GM21786 (cell line): ENCODE data around the gene ATP2B3.

Source experiments
- ATAC-seq: cut with Tn5 transposase; IDR thresholded peaks from one replicate; pipeline ENCODE4 v1.9.1; 2021; ENCODE audit not compliant: unreplicated experiment

ATP2B3 gene

DNA sequence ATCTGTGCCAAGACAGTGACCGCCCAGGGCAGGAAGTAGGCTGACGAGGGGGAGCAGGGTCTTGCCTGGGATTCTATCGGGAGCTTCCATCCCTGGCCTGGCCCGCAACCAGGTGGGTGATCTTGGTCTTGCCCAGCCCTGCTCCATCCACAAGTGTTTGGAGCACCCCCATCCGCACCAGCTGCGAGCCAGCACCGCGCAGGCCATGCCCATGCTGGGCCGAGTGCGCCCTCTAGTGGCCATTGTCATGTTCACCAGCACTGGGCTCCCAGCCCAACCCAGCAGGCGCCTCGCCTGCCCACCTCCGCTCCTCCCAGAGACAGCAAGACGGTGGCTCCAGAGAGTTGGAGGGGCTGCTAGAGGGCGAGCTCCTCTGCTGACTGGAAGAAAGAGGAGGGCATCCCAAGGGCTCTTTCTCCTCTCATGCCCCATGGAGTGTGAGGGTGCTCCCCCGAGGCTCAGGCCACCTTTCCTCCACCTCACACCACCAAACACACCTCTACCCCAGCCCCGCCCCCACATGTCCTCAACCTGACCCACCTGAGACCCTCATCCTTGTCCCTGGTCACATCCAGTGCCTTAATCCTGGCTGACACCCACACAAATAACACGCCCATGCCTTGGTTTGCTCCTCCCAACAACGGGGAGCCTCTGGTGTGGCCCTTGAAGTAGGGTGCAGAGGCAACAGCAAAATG, 9.8 kb upstream of the ATP2B3 start:
- ATAC-seq = peak; percentile 96

DNA sequence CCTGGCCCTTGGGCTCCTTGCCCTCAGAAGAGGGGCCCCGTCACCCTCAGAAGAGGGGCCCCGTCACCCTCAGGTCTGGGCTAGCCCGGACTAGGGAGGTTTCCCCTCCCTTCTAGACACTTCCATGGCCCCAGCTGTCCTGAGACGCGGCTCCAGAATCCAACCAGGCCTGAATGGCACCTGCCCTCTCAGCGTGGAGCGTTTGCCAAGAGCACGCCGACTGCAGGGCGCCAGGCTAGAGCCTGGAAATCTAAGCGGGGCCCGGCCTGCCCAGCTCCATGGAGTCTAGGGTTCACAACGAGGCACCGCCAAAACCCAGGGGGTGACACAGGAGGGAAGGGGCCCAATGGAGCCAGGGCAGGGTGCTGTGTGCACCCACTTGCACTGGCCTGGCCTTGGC, 7.8 kb upstream of the ATP2B3 start:
- no peak for ATAC-seq

DNA sequence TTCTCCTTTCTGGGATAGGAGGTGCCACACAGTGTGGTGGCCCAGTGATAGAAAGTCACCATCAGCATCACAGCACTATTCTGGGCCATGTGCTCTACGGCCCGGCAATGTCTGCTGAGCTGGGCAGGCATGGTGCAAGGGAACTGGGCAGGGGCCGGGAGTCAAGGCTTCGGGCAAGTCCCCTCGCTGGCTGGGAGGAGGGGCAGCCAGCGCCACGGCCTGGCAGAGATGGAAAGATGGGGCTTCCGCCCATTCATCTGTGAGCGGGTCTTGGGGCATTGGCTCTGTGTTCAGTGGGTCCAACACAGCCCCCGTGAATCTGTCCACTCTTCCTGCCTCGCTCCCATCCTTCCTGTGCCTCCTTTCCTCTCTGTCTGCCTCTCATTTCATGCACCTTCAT, 7.1 kb upstream of the ATP2B3 start:
- no peak for ATAC-seq

DNA sequence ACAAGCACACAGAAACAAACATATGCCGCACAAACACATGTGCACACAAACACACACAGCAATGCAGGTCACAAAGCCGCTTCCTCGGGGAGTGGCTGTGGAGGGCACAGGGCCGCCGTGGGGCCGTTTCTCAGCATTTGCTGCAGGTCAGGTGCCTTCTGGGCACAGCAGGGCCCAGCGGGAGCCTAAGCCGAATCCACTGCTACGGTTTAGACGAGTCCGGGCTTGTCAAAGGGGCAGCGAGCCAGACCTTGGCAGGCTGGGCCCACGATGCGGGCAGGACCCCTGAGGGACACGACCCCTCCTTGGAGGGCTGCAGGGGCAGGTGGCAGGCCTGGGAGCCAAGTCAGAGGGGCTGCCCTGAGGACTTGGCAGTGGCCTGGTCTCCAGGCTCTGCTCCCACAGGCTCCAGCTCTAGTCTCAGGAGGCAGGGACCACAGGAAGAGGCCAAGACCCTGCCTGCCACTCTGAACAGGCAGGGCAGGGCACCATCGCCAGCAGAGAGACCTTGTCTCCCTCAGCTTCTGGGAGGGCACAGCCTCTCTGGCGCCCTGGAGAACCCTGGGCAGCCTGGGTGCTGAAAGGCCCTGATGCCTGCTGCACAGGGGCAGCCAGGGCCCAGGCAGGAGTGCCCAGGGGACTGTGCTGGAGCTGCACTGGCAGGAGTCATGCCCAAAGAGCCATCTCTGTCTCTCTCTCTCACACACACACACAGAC, 5.5 kb upstream of the ATP2B3 start:
- no peak for ATAC-seq

DNA sequence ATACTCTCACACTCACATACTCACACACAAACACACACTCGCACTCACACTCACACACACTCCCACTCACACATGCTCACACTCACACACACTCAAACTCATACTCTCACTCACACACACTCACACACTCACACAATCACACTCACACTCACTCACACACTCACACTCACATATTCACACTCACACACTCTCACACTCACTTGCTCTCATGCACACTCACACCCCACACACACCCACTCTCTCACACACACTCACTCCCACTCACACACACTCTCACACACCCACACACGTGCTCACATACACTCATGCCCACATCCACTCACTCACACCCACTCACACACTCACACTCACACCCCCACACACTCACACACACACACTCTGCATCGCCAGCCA, 4.9 kb upstream of the ATP2B3 start:
- ATAC-seq = no peak

DNA sequence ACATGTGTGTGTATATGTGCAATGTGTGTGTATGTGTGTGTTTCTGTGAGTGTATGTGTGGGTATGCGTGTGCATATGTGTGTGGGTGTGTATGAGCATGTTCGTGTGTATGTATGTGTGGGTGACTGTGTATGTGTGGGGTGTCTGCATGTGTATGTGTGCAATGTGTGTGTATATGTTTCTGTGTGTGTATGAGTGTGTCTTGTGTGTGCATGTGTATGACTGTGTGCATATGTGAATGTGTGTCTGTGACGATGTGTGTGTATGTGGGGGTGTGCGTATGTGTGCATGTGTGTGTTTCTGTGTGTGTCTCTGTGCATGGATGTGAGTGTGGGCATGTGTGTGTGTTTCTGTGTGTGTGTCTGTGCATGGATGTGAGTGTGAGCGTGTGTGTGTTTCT, 4.2 kb upstream of the ATP2B3 start:
- no peak for ATAC-seq

DNA sequence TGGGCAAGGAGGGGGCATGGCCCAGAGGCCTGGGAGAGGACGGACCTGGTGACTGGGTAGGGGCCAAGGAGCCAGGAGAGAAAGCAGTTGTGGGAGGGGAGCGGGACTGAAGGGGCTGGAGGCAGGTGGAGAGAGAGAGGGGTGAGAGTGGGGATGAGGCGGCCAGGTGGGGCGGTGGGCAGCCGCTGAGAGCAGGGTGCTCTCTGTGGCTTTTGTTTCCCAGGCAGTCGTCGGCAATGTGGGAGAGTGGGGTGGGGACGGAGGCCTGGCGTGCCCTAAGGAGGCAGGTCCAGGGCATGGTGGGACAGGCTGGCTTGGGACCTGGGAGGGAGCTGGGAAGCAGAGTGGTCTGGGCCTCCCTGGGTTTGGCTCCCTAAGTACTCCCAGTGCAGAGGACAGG, 3.2 kb upstream of the ATP2B3 start:
- no peak for ATAC-seq

DNA sequence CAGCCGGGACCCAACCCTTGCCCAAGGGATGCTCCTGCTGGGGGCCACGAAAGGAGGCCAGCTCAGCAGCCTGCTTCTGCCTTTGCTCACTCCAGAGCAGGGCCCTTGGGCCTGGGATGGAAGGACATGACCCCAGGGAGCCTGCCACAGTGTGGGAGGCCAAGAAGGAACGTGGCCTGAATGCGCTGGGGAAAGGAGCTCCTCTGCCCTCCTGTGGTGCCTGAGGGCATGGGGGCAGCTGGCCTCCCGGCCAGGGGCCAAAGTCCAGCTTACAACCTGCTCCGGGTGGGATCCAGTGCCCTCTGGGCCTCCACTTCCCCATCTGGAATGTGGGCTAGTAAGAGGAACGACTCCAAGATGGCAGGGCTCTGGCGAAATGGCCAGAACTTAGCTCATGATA, 2.0 kb upstream of the ATP2B3 start:
- ATAC-seq = no peak

DNA sequence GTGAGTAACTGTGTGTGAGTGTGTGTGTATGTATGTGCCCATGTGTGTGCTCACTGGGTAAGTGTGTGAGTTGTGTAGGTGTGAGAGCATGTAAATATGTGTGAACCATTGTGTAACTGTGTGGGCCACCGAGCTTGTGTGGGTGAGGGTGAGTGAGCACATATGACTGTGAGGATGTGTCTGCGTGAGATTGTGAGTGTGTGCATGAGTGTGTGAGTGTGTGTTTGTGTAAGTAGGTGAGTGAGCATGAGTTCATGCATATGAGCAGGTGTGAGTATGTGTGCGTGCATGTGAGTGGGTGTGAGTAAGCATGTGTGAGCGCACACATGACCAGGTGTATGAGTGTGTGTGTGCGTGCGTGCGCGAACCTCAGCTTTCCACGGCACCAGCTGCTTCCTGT, 1.4 kb upstream of the ATP2B3 start:
- no peak for ATAC-seq

DNA sequence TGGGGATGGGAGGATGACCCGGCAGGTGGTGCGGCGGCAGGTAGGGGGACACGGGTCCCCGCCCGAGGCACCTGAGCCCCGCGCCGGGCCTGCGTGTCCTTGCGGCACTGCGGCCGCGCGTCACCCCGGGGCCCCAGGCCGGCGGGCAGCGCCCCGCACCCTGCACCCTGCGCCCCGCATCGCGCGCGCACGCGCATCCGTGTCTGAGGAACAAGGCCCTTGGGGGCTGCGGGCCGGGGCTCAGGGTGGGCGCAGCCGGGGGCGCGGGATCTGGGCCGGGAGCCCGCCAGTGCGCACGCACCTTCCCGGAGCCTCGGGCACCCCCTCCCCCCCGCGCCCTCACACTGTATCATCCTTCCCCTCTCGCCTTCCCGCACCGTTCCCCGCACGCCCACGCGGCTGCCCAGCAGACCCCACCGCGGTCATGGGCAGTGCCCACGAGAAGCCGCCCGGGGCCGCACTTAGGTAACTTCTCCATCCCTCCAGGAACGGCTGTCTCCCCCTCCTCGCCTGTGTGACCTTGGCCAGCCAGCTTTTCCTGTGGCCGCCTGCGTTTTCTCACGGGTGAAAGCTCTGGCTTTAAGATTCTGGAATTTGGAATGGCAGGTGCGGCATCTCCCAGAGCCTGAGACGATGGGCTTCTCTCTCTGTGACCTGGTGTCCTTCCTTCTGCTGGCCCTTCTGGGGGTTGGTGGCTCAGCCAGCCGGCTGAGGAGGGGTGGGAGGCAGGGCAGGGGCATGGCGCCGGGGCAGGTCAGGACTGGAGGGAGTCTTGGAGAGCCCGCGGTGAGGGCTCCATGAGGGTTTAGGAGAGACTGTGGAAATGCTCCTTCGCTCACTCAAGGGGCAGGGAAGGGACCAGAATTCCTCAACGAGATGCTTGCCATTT, 748 bp downstream of the ATP2B3 start:
- no peak for ATAC-seq

DNA sequence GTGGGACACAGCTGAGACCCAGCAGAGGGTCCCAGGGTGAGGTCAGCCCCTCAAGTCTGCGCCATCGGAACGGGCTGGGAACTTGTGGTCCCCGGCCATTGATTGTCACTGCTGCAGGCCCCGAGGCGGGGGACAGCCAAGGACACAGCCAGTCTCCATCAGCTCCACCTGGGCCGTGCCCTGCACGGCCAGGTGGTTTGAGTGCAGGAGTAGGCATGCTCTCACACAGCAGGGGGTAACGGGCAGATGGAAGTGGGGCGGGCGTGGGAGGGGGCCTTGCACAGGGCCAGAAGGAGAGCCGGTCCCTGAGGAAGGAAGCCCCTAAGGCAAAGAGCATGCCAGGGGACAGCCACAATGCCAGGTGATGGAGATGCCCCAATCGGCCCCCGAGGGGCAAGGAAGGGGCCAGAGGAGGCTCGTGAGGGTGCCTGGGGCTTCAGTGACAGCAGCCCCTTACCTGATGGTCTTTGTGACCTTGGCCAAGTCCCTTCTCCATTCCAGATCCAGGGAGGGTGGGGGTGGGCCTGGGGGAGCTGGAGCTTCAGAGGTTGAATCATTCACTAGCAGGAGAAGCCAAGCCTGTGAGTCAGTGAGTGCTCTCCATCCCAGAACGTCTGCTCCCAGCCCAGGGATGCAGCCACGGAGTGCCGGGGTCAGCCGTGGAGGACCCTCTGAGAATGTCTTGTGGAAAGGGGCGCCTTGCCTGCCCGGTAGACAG, 2.3 kb downstream of the ATP2B3 start:
- ATAC-seq = no peak

DNA sequence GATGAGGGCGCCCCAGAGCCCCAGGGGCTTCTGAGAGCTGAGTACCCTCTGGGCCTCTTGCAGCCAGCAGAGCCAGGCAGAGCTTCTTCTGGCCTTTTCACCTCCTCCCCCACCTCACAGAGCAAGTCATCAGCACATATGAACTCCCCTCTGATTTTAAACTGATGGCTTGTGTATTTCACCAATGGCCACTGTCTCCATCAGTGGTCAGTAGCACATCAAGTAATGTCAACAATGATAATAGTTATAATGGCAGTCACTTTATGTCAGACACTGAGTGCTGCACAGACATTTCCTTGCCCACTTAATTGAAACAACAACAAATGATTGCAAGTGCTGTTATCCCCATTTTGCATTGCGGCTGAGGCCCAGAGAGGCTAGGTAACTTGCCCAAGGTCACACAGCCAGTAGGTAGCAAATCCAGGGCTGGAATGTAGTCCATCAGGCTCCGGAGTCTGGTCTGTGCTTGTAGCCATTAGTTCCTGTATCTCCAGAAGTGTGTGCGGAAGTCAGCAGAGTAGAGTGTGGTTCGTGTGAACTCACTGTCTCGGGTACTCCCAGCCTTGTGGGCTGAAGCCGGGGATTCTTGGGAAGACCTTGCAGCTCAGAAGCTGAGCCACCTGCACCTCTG, 3.0 kb downstream of the ATP2B3 start:
- no peak for ATAC-seq

DNA sequence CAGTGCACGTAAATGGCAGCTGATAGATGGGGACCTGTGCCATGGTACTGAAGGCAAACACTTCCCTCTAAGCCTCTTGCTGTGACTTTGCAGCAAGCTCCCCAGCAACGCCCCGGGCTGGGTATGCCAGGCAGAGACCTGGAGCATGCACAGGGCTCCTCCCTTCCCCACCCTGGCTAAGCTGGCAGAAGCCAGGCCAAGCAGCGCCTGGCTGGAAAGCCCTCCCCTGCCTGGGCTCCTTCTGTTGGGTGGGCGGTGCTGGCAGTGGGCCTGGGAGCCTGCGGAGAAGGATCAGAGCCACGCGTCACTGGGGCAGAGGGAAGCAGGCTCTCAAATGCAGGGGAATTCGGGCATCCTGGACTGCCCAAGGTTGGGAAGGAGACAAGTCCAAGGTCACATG, 3.6 kb downstream of the ATP2B3 start:
- ATAC-seq = no peak

DNA sequence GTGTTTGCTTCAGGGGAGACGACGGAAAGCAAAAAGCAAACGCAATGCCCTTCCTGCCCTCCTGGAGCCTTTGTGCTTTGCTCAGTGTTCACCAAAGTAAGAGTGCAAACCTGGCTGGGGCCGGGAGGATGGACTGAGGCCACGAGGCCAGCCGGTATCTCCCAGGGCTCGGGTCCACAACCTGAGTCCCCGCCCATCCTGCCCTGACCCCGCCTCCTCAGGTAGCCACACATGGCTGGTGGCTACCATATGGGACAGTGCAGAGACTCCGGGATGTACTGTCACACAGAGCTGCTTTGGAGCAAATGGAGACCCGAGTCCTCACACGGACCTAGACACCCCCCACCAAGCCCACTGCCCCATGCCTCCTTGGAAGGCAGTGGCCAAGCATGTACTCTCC, 4.8 kb downstream of the ATP2B3 start:
- no peak for ATAC-seq

DNA sequence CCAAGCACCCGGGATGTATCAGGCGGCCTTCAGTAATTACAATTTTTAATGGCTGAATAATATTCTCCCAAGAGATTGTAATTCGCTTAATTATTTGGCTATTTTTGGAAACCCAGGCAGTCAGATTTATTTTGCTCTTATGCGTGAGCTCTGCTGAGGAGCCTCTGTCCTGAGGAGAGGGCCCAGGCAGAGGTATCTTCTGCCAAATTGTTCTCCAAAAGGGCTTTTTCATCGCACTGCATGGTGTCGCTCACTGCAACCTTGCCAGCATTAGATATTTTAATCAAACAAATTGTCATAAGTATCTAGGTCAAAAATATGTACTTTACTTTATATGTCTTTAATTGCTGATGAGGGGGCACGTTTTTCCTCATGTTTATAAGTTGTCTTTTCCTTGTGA, 5.8 kb downstream of the ATP2B3 start:
- ATAC-seq = no peak

DNA sequence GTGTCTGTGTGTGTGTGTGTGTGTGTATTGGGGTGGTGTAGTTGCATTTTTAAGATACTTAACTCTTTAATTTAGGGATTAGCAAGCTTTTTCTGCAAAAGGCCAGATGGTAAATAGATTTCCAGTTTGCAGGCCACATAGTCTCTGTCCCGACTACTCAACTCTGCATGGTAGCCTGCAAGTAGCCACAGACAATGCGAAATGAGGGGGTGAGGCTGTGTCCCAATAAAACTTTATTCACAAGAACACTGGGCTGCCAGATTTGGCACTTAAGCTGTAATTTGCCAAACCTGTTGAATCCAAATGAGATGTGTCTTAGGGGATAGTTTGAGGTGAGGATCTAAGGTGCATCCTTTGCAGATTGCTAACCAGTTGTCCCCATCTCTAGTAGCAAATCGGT, 6.8 kb downstream of the ATP2B3 start:
- ATAC-seq = no peak

DNA sequence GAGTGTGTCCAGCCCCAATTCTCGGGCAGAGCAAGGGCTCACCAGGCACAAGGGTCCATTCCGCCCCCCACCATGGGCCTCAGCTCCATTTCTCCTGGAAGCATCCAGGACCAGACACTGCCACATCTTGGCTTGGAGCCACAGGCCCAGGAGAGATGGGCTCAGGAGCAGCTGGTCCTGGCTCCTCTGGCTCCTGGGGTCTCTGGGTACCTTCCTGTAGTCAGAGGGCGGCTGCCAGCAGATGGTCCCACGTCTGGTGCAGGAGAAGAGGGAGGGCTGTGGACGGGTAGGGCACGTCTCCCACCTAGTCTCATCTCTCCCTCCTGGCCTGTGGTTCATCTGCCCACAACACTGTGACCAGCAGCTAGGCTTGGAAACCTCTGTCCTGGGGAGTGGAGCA, 8.0 kb downstream of the ATP2B3 start:
- ATAC-seq = no peak

DNA sequence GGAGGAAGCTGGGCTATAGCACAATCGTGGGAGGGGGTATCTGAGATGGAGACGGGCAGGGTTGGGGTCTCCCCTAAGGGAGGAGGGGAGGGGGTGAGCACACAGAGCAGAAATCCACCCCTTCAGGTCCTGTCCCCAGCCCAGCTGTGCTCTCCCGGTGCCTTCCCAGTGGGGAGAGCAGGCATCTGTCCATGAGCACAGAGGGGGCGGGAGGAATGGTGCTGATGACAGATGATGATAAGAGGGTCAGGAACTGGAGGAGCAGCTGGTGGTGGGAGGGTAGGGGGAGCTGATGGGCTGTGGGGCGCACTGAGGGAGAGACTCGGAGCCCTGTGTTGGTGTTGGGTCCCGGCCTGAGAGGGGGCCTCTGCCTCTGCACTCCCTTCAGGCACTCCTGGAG, 8.6 kb downstream of the ATP2B3 start:
- ATAC-seq = no peak

DNA sequence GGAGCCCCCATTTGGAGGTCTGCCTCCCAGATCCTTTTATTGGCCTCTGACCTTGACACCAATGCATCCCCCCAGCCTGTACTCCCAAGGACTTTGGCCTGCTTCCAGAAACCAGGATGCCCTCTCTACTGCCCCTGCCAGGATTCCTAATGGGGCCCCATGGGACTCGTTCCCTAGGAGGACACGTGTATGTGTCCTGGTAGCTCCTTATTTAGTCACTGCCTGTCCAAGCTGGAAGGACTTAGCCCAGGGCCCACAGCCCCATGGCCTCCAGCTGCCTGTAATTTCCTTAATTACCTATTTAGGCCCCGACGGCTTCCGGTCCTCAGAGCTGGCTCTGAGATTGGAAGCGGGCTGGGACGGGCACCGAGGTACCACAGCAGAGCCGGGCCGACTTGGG, 9.4 kb downstream of the ATP2B3 start:
- ATAC-seq = no peak

DNA sequence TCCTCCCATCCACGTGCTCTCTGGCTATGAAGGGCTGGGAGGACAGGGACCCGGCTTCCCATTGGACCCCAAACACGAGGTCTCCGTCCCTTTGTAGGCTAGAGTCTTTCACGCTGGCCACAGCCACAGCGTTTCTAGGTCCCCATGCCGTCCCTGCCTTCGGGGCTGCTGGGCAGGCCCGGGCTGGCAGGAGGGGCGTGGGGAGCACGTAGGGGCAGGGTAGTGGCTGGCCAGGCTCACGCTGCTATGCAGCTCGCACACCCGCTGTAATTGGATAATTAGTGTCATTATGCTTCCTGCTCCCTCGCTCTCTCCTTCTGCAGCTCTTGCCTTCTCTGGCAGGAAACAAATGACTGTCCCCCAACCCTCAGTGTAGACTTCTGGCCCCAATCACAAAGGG, 9.8 kb downstream of the ATP2B3 start:
- no peak for ATAC-seq
